Hindlimb muscle (tissue), 1 donor: ENCODE data around the gene REST. TPM values are rescaled to one million over a fixed set of nuclear protein-coding genes. Genes with fewer than 3 reads are reported as not detected.
"Not testable (repeated sequence)": the region's sequence is repeated elsewhere in the genome, so short reads cannot be mapped to it uniquely, and the experiment has no call there.

Source experiments
- DNase-seq: peaks from one replicate; pipeline ENCODE4 v3.0.0-alpha.2; 2013
- polyA plus RNA-seq: library from polyadenylated mRNA; unstranded; fragments of 120-200 nt; gene quantifications from one replicate; pipeline ENCODE4 v1.2.1, GENCODE V29; 2013; ENCODE audit not compliant: insufficient read length

REST gene
- polyA plus RNA-seq, result 24.9 TPM

DNA sequence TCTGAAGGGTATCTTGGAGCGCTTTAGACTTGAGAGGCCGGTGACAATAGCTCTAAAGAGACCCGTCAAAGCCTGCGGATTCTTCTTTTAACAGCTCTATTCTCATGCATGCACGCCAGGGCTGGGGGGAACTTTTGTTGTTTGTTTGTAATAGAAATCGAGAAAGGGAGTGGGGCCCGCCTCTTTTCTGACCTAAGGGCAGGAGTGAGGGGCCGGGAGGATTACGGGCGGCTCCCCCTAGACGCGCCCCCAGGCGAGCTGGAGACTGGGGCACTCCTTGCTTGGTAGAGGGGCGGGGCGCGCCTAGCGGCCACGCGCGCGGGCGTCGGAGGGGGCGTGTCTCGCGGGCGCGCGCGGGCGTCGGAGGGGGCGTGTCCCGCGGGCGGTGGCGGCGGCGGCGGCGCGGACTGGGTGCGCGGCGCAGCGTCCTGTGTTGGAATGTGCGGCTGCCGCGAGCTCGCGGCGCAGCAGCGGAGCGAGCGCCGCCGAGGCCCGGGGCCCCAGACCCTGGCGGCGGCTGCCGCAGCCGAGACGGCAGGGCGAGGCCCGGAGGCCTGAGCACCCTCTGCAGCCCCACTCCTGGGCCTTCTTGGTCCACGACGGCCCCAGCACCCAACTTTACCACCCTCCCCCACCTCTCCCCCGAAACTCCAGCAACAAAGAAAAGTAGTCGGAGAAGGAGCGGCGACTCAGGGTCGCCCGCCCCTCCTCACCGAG lies at the start of gene REST:
TSS of gene REST (plus strand) at position 412 of the 717 bp plus-strand sequence. CDS start 2,739 bp downstream, outside the sequence.
- peak; percentile 83 for DNase-seq

DNA sequence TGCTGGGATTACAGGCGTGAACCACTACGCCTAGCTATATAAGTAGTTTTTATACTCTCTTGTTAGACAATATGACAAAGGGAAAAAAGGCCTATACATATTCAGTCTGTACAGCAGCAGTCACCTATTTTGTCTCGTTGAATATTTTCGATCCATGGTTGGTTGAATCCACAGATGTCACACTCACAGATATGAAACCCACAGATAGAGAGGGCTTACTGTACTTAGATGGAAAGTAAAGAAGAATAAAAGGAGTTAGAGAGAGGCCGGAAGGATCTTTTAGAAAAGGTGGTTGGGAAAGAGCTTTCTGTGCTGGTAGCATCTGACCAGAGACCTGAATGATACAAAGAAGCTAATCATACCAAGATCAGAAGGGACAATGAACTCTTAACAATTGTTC lies 47.9 kb upstream of the REST start:
- no peak for DNase-seq

DNA sequence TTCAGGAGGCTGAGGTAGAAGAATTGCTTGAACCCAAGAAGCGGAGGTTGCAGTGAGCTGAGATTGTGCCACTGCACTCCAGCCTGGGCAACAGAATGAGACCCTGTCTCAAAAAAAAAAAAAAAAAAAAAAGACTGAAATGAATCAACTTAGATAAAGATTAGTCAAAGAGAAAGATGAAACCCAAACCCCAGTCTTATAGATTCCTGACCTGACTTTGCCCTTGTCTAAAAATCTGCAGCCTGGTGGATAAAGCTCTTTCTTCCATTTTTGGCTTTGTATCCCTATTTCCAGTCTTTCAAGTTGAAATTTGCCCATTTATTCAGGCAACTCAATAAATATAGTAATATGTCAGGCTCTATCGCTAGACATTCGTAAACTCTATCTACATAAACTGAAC lies 46.9 kb upstream of the REST start:
- no peak for DNase-seq

GRCh38 chr4:56861360-56861759 lies 46.3 kb upstream of the REST start:
- no peak for DNase-seq

DNA sequence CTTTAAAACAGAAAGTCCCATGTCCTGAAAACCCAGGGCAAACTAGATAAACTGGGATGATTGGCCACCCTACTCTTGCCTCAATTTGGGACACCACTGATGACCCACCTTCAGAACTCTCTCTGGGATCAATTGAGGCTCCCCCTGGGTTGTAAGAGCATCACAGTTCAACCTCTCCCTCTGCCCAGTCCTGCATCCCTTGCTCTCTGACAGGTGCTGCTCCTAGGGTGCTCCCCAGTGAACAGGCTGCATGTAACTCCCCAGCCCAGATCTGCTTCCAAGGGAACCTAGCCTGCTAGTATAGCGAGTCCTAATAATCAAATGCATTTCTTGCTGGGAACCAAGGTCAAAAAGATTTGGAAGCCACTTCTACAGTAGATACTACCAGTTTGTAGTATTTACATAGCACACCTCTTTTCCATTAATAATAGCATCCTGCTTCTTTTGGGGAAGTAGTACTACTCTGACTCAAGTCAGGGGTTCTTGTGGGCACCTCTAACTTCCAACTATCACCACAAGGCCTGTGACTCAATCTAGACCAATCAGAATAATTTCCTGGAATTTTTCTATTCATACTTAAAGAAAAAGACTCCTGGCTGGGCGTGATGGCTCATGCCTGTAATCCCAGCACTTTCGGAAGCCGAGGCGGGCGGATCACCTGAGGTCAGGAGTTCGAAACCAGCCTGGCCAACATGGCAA lies 44.1 kb upstream of the REST start:
- DNase-seq, result no peak

- DNase-seq, result peak; percentile 69
Observed at GRCh38 chr4:56870946-56871345, 36.8 kb upstream of the REST start.

GRCh38 chr4:56871371-56871866 lies 36.3 kb upstream of the REST start:
- peak; percentile 58 for DNase-seq

DNA sequence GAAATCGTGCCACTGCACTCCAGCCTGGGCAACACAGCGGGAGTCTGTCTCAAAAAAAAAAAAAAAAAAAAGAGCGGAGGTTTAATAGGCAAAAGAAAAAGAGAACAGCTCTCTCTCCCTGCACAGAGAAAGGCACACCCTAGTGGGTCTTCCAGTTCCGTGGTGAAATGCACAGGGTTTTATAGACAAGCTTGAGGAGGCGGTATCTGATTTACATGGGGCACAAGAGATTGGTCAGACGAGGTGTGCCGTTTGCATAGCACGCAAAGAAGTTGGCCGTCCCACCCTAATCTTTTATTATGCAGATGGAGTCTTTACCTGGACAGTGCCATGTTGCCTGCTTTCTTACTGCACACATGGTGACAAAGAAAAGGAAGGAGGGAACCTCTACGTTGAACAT lies 33.5 kb upstream of the REST start:
- no peak for DNase-seq

- no peak for DNase-seq
Observed at GRCh38 chr4:56874923-56875322, 32.8 kb upstream of the REST start.

DNA sequence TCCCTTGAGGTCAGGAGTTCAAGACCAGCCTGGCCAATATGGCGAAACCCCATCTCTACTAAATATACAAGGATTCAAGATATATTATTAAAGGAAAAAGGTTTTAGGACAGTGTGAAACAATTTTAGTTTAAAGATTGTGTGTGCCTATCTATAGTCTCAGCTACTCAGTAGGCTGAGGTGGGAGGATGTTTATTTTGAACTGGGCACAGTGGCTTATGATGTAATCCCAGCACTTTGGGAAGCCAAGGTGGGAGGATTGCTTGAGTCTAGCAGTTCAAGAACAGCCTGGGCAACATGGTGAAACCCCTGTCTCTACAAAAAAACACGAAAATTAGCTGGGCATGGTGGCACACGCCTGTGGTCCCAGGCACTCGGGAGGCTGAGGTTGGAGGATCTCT lies 31.4 kb upstream of the REST start:
- DNase-seq, result no peak

DNA sequence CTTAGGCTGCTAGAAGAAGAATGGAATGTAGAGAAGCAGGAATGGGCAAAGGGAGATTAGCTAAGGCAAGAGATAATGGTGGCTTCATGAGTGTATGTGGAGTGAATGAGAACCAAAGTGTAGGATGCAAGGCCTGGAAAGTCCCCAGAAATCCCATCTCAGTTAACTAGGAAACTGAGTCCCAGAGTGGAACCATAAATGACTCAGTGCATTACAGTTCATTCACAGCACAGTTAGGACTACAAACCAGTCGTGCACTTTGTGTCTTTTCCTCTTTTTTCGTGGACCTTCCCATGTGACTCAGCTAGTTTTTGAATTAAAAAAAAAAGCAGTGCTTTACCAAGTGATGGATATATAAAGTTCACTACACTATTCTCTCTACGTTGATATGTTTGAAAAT lies 27.7 kb upstream of the REST start:
- no peak for DNase-seq

DNA sequence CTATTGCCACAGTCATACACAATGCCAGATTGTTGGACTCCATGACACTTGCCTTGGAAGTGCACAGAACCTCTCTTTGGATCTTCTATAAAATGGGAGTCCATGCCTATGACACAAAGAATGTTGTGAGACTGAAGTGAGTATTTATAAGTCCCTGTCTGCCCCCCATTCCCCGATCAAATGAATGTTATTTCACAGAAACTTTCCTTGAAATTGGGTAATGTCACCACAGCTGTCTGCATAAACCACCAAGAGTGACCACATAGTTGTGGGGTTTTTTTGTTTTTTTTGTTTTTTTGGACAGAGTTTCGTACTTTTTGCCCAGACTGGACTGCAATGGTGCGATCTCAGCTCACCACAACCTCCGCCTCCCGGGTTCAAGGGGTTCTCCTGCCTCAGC lies 27.1 kb upstream of the REST start:
- DNase-seq, result no peak

- DNase-seq, result not testable (repeated sequence)
Observed at GRCh38 chr4:56884511-56884910, 23.2 kb upstream of the REST start.

DNA sequence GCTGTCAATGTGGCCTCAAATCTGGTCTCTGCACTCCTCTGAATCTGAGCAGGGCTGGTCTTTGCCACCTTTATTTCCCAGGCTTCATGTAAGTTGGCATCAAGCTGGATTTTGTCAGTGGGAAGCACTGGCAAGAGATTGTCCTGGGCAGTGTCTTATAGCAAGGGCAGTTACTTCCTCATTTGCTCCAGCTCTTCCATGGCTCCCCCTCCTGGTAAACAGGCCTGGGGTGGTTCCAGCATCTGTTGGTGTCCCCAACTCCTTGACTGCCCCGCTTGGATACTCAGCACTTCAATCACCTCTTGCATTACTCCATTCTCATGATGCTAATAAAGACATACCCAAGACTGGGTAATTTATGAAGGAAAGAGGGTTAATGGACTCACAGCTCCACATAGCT lies 15.0 kb upstream of the REST start:
- no peak for DNase-seq

DNA sequence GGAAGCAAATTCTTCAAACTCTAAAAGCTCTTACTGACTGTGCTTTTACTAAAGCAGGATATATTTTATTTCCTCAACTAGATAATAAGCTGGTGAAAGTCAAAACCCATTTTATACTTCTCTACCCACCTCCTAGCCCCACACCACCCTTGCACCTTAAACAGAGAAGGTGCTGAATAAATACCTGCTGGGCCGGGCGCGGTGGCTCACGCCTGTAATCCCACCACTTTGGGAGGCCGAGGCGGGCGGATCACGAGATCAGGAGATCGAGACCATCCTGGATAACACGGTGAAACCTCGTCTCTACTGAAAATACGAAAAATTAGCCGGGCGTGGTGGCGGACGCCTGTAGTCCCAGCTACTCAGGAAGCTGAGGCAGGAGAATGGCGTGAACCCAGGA lies 9.9 kb upstream of the REST start:
- DNase-seq, result not testable (repeated sequence)

DNA sequence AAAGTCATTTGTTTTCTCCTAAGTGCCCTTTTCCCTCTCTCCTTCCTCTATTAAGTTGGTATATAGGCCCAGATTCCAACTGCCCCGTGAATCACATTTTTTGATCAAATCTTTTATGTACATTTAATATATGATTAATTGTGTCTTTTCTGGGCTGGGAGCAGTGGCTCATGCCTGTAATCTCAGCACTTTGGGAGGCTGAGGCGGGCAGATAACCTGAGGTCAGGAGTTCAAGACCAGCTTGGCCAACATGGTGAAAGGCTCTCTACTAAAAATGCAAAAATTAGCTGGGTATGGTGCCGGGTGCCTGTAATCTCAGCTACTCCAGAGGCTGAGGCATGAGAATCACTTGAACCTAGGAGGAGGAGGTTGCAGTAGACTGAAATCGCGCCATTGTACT lies 7.5 kb upstream of the REST start:
- DNase-seq, result not testable (repeated sequence)

DNA sequence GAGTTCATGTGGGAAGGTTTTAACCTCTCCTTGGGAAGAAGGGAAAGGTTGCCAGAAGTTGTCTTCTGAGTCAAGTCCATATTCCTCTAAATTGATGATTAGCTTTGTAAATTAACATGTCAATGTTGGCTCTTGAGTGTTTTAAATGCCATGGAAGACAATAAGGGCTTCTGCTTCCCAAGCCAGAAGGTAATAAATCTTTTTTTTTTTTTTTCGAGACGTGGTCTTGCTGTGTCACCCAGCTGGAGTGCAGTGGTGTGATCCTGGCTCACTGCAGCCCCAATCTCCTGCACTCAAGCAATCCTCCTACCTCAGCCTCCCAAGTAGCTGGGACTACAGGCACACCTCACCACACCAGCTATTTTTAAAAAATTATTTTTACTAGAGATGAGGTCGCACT lies 5.0 kb upstream of the REST start:
- no peak for DNase-seq

GRCh38 chr4:56905796-56906195 lies 1.9 kb upstream of the REST start:
- DNase-seq, result no peak

- DNase-seq, result no peak
Observed at GRCh38 chr4:56906489-56907393, 959 bp upstream of the REST start.

- peak; percentile 76 for DNase-seq
Observed at GRCh38 chr4:56908206-56909085, 746 bp downstream of the REST start.

- peak; percentile 23 for DNase-seq
Observed at GRCh38 chr4:56909086-56909894, 1.6 kb downstream of the REST start.
